Neural crest cell (in vitro differentiated cells): Measurements from ENCODE around the gene CRYBA2. TPM values are rescaled to one million over a fixed set of nuclear protein-coding genes. Genes with fewer than 3 reads are reported as not detected.

ENCODE experiments used
- DNase-seq: peaks from one replicate; pipeline ENCODE4 v3.0.0; 2021; ENCODE audit warnings: low read depth, mixed read lengths, low spot score
- H3K27ac Mint-ChIP-seq: one replicate; pipeline ENCODE4 v1.8.0; 2021; ENCODE audit warnings: mild to moderate bottlenecking, mixed read lengths; ENCODE audit not compliant: unreplicated experiment
- H3K27me3 Mint-ChIP-seq: 2 replicates; pipeline ENCODE4 v1.8.0; 2021; ENCODE audit warnings: low read depth, mild to moderate bottlenecking, mixed read lengths
- H3K36me3 Mint-ChIP-seq: 2 replicates; pipeline ENCODE4 v1.8.0; 2021; ENCODE audit warnings: low read depth, mild to moderate bottlenecking, mixed read lengths
- H3K4me1 Mint-ChIP-seq: 2 replicates; pipeline ENCODE4 v1.8.0; 2021; ENCODE audit warnings: mixed read lengths
- H3K4me3 Mint-ChIP-seq: one replicate; pipeline ENCODE4 v1.8.0; 2021; ENCODE audit warnings: mild to moderate bottlenecking, mixed read lengths
- H3K9me3 Mint-ChIP-seq: 2 replicates; pipeline ENCODE4 v1.8.0; 2021; ENCODE audit warnings: mixed read lengths
- CTCF ChIP-seq: fragments of 200-600 bp; sonication (generic); conservative IDR thresholded peaks from 2 replicates; pipeline ENCODE4 v1.5.0; 2021; ENCODE audit warnings: antibody characterized with exemption, mild to moderate bottlenecking
- total RNA-seq: library from RNA; stranded (reverse); gene quantifications from 2 replicates; pipeline ENCODE4 v1.2.1, GENCODE V29; 2021

CRYBA2 gene
- total RNA-seq, 1 donor from 2014 or later: not detected

- TF ChIP-seq CTCF: no peak
- Mint-ChIP-seq H3K27ac (no peak overlapping the region), H3K4me1 (no peaks in the 10 kb centered on the region), H3K36me3 (no peaks in the 10 kb centered on the region), H3K9me3 (no peaks in the 10 kb centered on the region), H3K4me3 (no peak overlapping the region), H3K27me3 (peaks cover 96% of the 10 kb centered on the region)
- no peak for DNase-seq
Observed at GRCh38 chr2:218992196-218992595, 1.0 kb downstream of the CRYBA2 start.

GRCh38 chr2:218991674-218992168 lies 1.5 kb downstream of the CRYBA2 start:
- Mint-ChIP-seq H3K27ac (no peak overlapping the region), H3K36me3 (no peaks in the 10 kb centered on the region), H3K4me3 (no peak overlapping the region), H3K4me1 (no peaks in the 10 kb centered on the region), H3K27me3 (peaks cover 96% of the 10 kb centered on the region), H3K9me3 (no peaks in the 10 kb centered on the region)
- no peak for TF ChIP-seq CTCF
- no peak for DNase-seq

GRCh38 chr2:218990612-218991011 lies 2.6 kb downstream of the CRYBA2 start:
- TF ChIP-seq CTCF: no peak
- Mint-ChIP-seq H3K4me3 (no peak overlapping the region), H3K36me3 (no peaks in the 10 kb centered on the region), H3K9me3 (no peaks in the 10 kb centered on the region), H3K4me1 (no peaks in the 10 kb centered on the region), H3K27ac (no peak overlapping the region), H3K27me3 (peaks cover 96% of the 10 kb centered on the region)
- no peak for DNase-seq

GRCh38 chr2:218990052-218990451 lies 3.2 kb downstream of the CRYBA2 start:
- DNase-seq: no peak
- Mint-ChIP-seq H3K9me3 (no peaks in the 10 kb centered on the region), H3K27me3 (peaks cover 94% of the 10 kb centered on the region), H3K4me1 (no peaks in the 10 kb centered on the region), H3K27ac (no peak overlapping the region), H3K4me3 (no peak overlapping the region), H3K36me3 (no peaks in the 10 kb centered on the region)
- no peak for TF ChIP-seq CTCF

GRCh38 chr2:218988650-218989049 lies 4.6 kb downstream of the CRYBA2 start:
- Mint-ChIP-seq H3K4me1 (peaks cover 3% of the 10 kb centered on the region), H3K4me3 (no peak overlapping the region), H3K36me3 (no peaks in the 10 kb centered on the region), H3K9me3 (no peaks in the 10 kb centered on the region), H3K27ac (no peak overlapping the region), H3K27me3 (peaks cover 93% of the 10 kb centered on the region)
- TF ChIP-seq CTCF: no peak
- DNase-seq: no peak

- no peaks in the 10 kb centered on the region for H3K36me3 Mint-ChIP-seq
- no peak overlapping the region for H3K4me3 Mint-ChIP-seq
- H3K9me3 Mint-ChIP-seq: no peaks in the 10 kb centered on the region
- peaks cover 96% of the 10 kb centered on the region for H3K27me3 Mint-ChIP-seq
- peaks cover 3% of the 10 kb centered on the region for H3K4me1 Mint-ChIP-seq
- no peak for DNase-seq
- no peak for TF ChIP-seq CTCF
- H3K27ac Mint-ChIP-seq: no peak overlapping the region
Observed at GRCh38 chr2:218988164-218988563, 5.1 kb downstream of the CRYBA2 start.
